ENCODE data around the gene DIAPH2.

DNA sequence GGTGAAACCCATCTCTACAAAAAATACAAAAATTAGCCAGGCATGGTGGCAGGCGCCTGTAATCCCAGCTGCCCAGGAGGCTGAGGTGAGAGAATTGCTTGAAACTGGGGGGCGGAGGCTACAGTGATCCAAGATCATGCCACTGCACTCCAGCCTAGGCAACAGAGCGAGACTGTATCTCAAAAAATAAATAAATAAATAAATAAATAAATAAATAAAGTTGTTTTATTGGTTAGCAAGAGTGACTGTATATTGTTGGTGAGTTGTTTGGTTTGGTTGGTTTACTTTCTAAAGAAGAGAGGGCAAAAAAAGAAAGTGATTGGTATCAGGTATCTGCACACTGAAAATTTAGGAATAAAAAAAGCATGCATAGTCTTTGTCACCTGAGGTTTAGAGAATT is 700.0 kb downstream of the DIAPH2 start:
- TF ChIP-seq, protein P1, sequence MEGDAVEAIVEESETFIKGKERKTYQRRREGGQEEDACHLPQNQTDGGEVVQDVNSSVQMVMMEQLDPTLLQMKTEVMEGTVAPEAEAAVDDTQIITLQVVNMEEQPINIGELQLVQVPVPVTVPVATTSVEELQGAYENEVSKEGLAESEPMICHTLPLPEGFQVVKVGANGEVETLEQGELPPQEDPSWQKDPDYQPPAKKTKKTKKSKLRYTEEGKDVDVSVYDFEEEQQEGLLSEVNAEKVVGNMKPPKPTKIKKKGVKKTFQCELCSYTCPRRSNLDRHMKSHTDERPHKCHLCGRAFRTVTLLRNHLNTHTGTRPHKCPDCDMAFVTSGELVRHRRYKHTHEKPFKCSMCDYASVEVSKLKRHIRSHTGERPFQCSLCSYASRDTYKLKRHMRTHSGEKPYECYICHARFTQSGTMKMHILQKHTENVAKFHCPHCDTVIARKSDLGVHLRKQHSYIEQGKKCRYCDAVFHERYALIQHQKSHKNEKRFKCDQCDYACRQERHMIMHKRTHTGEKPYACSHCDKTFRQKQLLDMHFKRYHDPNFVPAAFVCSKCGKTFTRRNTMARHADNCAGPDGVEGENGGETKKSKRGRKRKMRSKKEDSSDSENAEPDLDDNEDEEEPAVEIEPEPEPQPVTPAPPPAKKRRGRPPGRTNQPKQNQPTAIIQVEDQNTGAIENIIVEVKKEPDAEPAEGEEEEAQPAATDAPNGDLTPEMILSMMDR (IDR thresholded peaks at IDR 0.05), result no peak
- TF ChIP-seq POLR2A (IDR thresholded peaks at IDR 0.05; ENCODE audit: low read depth), result no peak
- no peak for TF ChIP-seq POLR2AphosphoS5 (IDR thresholded peaks at IDR 0.05)

All from esophagus muscularis mucosa (tissue), 3 donors.